ENCODE data around the gene DPYSL4. TPM values are rescaled to one million over a fixed set of nuclear protein-coding genes. Genes with fewer than 3 reads are reported as not detected.

DPYSL4 gene
- total RNA-seq, 1 donor from 2014 or later, result 26.1 TPM

DNA sequence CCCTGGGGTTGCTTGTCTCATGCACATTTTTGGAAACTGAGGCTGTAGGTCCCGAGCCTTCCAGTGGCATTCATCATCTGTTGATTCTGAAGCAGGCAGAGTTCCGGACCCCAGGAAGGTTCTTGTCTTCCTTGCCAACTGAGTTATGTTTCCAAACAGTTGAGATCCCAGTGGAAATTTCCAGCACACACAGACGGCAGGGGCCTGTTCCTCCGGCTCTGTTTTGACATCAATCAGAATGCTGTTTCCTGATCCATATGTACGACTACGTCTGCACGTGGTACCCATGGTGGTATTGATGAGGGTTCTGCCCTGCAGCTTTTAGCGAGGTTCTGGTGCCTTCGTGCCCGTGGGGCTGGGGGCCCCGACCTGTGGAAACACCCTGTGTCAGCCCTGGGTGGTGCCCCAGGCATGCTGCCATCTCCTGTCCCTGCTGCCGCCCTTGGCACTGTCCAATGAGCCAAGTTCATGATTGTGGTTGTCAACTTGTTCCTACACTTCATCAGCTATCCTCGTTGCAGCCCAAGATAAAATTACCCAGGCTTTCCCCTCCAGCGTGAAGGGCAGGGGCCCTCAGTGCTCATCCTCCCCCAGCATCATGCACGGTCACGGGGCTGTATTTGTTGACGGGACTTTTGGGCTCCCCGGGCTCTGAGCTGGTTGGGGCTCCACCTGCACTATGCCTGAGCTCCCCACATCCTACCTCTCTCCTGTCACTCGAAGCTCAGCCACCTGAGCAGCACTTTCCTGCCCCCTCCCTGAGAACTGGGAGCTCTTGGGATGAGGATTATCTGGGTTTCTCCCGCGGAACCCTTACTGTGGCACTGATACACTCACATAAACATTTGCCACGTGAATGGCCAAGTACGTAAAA lies 7.8 kb upstream of the DPYSL4 start:
- Histone ChIP-seq H3K4me3 (ENCODE audit: insufficient read depth, low read depth, low read length) (no peak overlapping the region), H3K79me2 (ENCODE audit: insufficient read depth, low read length) (no peaks in the 10 kb centered on the region), H3K9ac (ENCODE audit: low read length) (no peak overlapping the region), H3K9me3 (ENCODE audit: insufficient read depth, low read depth, low read length) (no peaks in the 10 kb centered on the region), H3K36me3 (ENCODE audit: insufficient read depth, low read length) (no peaks in the 10 kb centered on the region), H3K4me2 (ENCODE audit: low read length) (no peak overlapping the region), H4K20me1 (ENCODE audit: insufficient read depth, low read length) (no peaks in the 10 kb centered on the region), H3K27me3 (ENCODE audit: insufficient read depth, low read length) (peaks cover 48% of the 10 kb centered on the region), H3K27ac (ENCODE audit: low read depth, low read length) (no peak overlapping the region), H3K4me1 (ENCODE audit: insufficient read depth, low read length) (no peaks in the 10 kb centered on the region), H2AFZ (ENCODE audit: low read depth, low read length) (no peak overlapping the region)
- no peak for FAIRE-seq
- Mint-ChIP-seq H3K4me1 (ENCODE audit: low read depth, unreplicated experiment) (peaks cover 3% of the 10 kb centered on the region), H3K9me3 (ENCODE audit: unreplicated experiment) (no peaks in the 10 kb centered on the region), H3K27ac (ENCODE audit: unreplicated experiment) (no peak overlapping the region), H3K4me3 (ENCODE audit: unreplicated experiment) (no peak overlapping the region), H3K36me3 (ENCODE audit: low read depth, unreplicated experiment) (peaks cover 3% of the 10 kb centered on the region), H3K27me3 (ENCODE audit: low read depth, unreplicated experiment) (peaks cover 78% of the 10 kb centered on the region)
- TF ChIP-seq, protein P1, sequence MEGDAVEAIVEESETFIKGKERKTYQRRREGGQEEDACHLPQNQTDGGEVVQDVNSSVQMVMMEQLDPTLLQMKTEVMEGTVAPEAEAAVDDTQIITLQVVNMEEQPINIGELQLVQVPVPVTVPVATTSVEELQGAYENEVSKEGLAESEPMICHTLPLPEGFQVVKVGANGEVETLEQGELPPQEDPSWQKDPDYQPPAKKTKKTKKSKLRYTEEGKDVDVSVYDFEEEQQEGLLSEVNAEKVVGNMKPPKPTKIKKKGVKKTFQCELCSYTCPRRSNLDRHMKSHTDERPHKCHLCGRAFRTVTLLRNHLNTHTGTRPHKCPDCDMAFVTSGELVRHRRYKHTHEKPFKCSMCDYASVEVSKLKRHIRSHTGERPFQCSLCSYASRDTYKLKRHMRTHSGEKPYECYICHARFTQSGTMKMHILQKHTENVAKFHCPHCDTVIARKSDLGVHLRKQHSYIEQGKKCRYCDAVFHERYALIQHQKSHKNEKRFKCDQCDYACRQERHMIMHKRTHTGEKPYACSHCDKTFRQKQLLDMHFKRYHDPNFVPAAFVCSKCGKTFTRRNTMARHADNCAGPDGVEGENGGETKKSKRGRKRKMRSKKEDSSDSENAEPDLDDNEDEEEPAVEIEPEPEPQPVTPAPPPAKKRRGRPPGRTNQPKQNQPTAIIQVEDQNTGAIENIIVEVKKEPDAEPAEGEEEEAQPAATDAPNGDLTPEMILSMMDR (IDR thresholded peaks at IDR 0.05; ENCODE audit: insufficient read depth, low read depth, low read length), result no peak
- no peak for TF ChIP-seq EZH2 (IDR thresholded peaks at IDR 0.05; ENCODE audit: insufficient read depth, low read length)
- DNase-seq (ENCODE audit: low read depth), result no peak

DNA sequence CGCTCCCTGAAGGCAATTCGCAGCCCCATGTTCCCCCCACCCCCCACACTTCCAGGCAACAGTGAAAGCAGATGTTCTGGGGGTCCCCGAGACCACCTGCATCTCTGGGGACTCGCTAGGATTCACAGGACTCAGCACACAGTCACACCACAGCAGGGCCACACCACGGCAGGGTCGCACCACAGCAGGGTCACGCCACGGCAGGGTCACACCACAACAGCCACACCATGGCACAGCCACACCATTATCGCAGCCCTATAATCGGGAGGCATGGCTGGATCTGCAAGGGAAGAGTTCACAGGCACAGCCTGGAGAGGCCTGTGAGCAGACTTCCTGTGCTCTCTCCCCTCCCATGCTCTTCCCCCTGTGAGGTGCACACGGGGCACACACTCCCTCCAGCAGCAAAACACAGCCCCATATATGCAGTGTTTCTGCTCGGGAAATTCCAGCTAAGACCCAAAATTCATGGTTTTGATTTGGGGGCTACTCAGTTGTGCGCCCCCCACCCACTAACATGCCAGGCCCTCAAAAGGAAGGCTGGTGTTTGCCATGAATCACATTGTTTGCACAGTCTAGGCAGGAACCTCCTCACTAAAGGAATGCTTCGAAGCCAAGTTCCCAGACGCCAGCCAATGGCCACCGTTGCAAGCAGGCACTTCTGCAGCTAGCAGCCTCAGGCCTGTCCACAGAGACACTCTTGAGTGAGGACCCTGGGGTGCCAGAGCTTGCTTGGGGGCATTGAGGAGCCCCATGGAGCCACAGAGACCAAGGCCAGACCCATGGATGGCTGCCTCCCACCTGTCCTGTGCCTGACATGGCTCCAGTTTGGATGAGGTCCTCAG lies 7.0 kb upstream of the DPYSL4 start:
- DNase-seq (ENCODE audit: low read depth), result no peak
- H3K79me2 ChIP-seq (ENCODE audit: insufficient read depth, low read length), result no peaks in the 10 kb centered on the region
- no peak overlapping the region for H3K4me2 ChIP-seq (ENCODE audit: low read length)
- no peak overlapping the region for H3K27ac ChIP-seq (ENCODE audit: low read depth, low read length)
- no peaks in the 10 kb centered on the region for H3K36me3 ChIP-seq (ENCODE audit: insufficient read depth, low read length)
- FAIRE-seq, result no peak
- peaks cover 53% of the 10 kb centered on the region for H3K27me3 ChIP-seq (ENCODE audit: insufficient read depth, low read length)
- peaks cover 3% of the 10 kb centered on the region for H3K36me3 Mint-ChIP-seq (ENCODE audit: low read depth, unreplicated experiment)
- H3K9me3 ChIP-seq (ENCODE audit: insufficient read depth, low read depth, low read length), result no peaks in the 10 kb centered on the region
- no peak overlapping the region for H3K4me3 ChIP-seq (ENCODE audit: insufficient read depth, low read depth, low read length)
- H3K4me1 Mint-ChIP-seq (ENCODE audit: low read depth, unreplicated experiment), result peaks cover 3% of the 10 kb centered on the region
- H3K4me1 ChIP-seq (ENCODE audit: insufficient read depth, low read length), result no peaks in the 10 kb centered on the region
- H3K9ac ChIP-seq (ENCODE audit: low read length), result no peak overlapping the region
- TF ChIP-seq, protein P1 (IDR thresholded peaks at IDR 0.05; ENCODE audit: insufficient read depth, low read depth, low read length), result no peak
- no peak for TF ChIP-seq EZH2 (IDR thresholded peaks at IDR 0.05; ENCODE audit: insufficient read depth, low read length)
- H4K20me1 ChIP-seq (ENCODE audit: insufficient read depth, low read length), result no peaks in the 10 kb centered on the region
- H3K4me3 Mint-ChIP-seq (ENCODE audit: unreplicated experiment), result no peak overlapping the region
- H3K27me3 Mint-ChIP-seq (ENCODE audit: low read depth, unreplicated experiment), result peaks cover 78% of the 10 kb centered on the region
- H3K9me3 Mint-ChIP-seq (ENCODE audit: unreplicated experiment), result no peaks in the 10 kb centered on the region
- no peak overlapping the region for H2AFZ ChIP-seq (ENCODE audit: low read depth, low read length)
- H3K27ac Mint-ChIP-seq (ENCODE audit: unreplicated experiment), result no peak overlapping the region

All from astrocyte (in vitro differentiated cells and primary cell).